ENCODE measurements around the gene SPATA25.

GRCh38 chr20:45909336-45909808 is 21.9 kb upstream of the SPATA25 start:
- TF ChIP-seq, protein P1, sequence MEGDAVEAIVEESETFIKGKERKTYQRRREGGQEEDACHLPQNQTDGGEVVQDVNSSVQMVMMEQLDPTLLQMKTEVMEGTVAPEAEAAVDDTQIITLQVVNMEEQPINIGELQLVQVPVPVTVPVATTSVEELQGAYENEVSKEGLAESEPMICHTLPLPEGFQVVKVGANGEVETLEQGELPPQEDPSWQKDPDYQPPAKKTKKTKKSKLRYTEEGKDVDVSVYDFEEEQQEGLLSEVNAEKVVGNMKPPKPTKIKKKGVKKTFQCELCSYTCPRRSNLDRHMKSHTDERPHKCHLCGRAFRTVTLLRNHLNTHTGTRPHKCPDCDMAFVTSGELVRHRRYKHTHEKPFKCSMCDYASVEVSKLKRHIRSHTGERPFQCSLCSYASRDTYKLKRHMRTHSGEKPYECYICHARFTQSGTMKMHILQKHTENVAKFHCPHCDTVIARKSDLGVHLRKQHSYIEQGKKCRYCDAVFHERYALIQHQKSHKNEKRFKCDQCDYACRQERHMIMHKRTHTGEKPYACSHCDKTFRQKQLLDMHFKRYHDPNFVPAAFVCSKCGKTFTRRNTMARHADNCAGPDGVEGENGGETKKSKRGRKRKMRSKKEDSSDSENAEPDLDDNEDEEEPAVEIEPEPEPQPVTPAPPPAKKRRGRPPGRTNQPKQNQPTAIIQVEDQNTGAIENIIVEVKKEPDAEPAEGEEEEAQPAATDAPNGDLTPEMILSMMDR (IDR thresholded peaks at IDR 0.05), result no peak
- no peak for TF ChIP-seq POLR2AphosphoS5 (IDR thresholded peaks at IDR 0.05)
